Kidney (tissue), 14 donors: Measurements from ENCODE around the gene SH3RF1. TPM values are rescaled to one million over a fixed set of nuclear protein-coding genes. Genes with fewer than 3 reads are reported as not detected.

Experiments
- DNase-seq, 5 donors: peaks; one replicate each; pipeline ENCODE4 v3.0.0-alpha.2; 2013 to 2020
- FAIRE-seq: peaks from 2 replicates; lab custom pipeline; 2012; peaks lifted over from hg19 to GRCh38; lab: Jason Lieb, UNC
- H3K27ac ChIP-seq, 2 donors: one replicate each; pipeline ENCODE4 v1.7.0; 2013; ENCODE audit warnings: low read depth in 2 of 2, low read length in 2 of 2, inconsistent platforms in 1 of 2
- H3K27me3 ChIP-seq: one replicate; pipeline ENCODE4 v1.7.1; 2013; ENCODE audit warnings: low read length, inconsistent platforms; ENCODE audit not compliant: control insufficient read depth, insufficient read depth
- H3K36me3 ChIP-seq, 3 donors: one replicate each; pipeline versions ENCODE4 v1.7.0 to v1.7.1; 2013; ENCODE audit warnings: low read length in 3 of 3, control low read depth in 1 of 3, inconsistent platforms in 1 of 3; ENCODE audit not compliant: insufficient read depth in 3 of 3, control insufficient read depth in 2 of 3
- H3K4me1 ChIP-seq, 3 donors: one replicate each; pipeline versions ENCODE4 v1.7.0 to v1.7.1; 2013; ENCODE audit warnings: low read length in 3 of 3, inconsistent platforms in 1 of 3, low read depth in 1 of 3; ENCODE audit not compliant: control insufficient read depth in 2 of 3, insufficient read depth in 2 of 3
- H3K4me3 ChIP-seq, 3 donors: one replicate each; pipeline versions ENCODE4 v1.7.0 to v1.8.1; 2013; ENCODE audit warnings: low read length in 3 of 3, control low read depth in 1 of 3, inconsistent platforms in 1 of 3
- H3K9ac ChIP-seq, 3 donors: one replicate each; pipeline versions ENCODE4 v1.7.0 to v1.7.1; 2013; ENCODE audit warnings: low read length in 3 of 3, control low read depth in 1 of 3, inconsistent platforms in 1 of 3
- H3K9me3 ChIP-seq, 3 donors: one replicate each; pipeline versions ENCODE4 v1.7.0 to v1.7.1; 2013; ENCODE audit warnings: low read length in 3 of 3, control low read depth in 1 of 3, inconsistent platforms in 1 of 3; ENCODE audit not compliant: control insufficient read depth in 2 of 3, insufficient read depth in 1 of 3
- intact Hi-C: fragments of 100-400 bp; cut with DNase I; formaldehyde crosslinking; loops from one replicate; pipeline ENCODE4 v1.11.1; 2022
- polyA plus RNA-seq: library from polyadenylated mRNA; stranded (reverse); fragments of 350-450 nt; fragmentation: Illumina TruSeq; extraction: RNeasy Lipid Tissue Mini Kit (QIAGEN cat#74804); gene quantifications from one replicate; pipeline ENCODE4 v1.2.3, GENCODE V29; 2014; ENCODE audit warnings: low read depth, low replicate concordance; ENCODE audit not compliant: insufficient read depth
- total RNA-seq: library from RNA; stranded (reverse); fragmentation: NEBNext Ultra II Directional; extraction: Animal tissue kit (Norgen Biotek cat#: 25700); gene quantifications from one replicate; pipeline ENCODE4 v1.2.1, GENCODE V29; 2021
- TF ChIP-seq, protein P1 (sequence below): IDR thresholded peaks from 3 replicates; pipeline ENCODE4 v1.5.1; 2012; ENCODE audit warnings: mild to moderate bottlenecking, moderate library complexity, borderline replicate concordance; ENCODE audit not compliant: insufficient read depth; ENCODE audit errors: extremely low read depth
- donor health status: control.
- donor health status: control.
- donor health status: control.
- donor health status: control.
- donor health status: control.
- donor health status: DM: yes; HTN: yes; CAD: no.
- donor health status: Normal renal cell carcinoma (clear cell type).

SH3RF1 gene
- total and polyA plus RNA-seq, 2 donors from 2014 or later = 8.2 to 35.7 TPM

DNA sequence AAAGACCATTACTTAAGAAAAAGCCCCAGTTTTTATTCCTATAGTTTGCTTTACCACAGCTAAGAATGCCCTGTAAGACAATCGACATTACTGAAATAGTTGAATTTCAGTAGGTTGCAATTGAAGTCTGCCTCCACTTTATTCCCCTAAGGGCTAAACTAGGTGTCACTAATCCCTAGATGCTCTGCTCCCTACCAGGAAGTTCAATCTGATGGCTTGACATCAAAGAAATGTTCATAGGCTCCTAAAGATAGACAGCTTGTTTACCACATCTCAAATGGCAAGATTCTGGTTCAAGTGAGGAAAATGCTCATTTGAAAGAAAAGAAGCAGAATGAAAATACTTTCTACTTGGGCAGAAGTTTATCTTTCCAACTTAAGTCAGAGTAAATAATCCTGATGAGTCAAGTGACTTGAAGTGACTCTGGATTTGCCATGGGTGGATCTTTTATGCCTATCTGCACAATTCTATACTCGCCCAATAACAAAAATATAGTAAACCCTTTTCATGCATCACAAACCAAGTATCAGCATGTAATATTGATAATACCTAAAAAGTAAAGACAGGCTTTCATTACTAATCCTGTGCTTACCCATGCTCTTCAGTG lies 117.2 kb downstream of the SH3RF1 start:
- no peak overlapping the region for H3K27ac ChIP-seq
- TF ChIP-seq, protein P1, sequence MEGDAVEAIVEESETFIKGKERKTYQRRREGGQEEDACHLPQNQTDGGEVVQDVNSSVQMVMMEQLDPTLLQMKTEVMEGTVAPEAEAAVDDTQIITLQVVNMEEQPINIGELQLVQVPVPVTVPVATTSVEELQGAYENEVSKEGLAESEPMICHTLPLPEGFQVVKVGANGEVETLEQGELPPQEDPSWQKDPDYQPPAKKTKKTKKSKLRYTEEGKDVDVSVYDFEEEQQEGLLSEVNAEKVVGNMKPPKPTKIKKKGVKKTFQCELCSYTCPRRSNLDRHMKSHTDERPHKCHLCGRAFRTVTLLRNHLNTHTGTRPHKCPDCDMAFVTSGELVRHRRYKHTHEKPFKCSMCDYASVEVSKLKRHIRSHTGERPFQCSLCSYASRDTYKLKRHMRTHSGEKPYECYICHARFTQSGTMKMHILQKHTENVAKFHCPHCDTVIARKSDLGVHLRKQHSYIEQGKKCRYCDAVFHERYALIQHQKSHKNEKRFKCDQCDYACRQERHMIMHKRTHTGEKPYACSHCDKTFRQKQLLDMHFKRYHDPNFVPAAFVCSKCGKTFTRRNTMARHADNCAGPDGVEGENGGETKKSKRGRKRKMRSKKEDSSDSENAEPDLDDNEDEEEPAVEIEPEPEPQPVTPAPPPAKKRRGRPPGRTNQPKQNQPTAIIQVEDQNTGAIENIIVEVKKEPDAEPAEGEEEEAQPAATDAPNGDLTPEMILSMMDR = no peak
- no peaks in the 10 kb centered on the region for H3K27me3 ChIP-seq
- no peak overlapping the region for H3K4me3 ChIP-seq
- H3K4me1 ChIP-seq = peaks cover under 1 to 10% (median 2%) of the 10 kb centered on the region in 3 donors
- H3K9ac ChIP-seq = no peak overlapping the region
- H3K9me3 ChIP-seq = no peaks in the 10 kb centered on the region
- FAIRE-seq (no peak), DNase-seq (no peak)
- H3K36me3 ChIP-seq = peaks cover 2 to 24% (median 3%) of the 10 kb centered on the region in 3 donors
- intact Hi-C loops = no loop called here

DNA sequence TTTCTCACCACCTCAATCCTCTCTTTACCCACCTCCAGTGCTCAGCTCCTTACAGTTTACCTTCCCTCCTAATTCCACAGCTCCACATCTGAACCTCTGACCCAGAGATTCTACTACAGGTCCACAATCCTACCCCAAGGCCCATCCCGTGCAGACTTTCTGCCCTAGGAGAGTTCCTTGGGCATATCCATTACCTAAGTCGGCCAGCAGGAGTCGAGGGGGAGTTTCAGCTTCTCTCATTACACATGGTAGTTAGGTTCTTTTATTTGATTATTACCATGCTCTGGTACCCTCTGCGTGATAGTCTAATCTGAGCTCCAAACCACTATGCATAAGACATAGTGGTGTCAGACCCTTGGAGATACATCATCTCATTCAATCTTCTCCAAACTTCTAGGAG lies 117.9 kb downstream of the SH3RF1 start:
- Histone ChIP-seq H3K4me3 (no peak overlapping the region), H3K27ac (no peak overlapping the region)
- FAIRE-seq = no peak

DNA sequence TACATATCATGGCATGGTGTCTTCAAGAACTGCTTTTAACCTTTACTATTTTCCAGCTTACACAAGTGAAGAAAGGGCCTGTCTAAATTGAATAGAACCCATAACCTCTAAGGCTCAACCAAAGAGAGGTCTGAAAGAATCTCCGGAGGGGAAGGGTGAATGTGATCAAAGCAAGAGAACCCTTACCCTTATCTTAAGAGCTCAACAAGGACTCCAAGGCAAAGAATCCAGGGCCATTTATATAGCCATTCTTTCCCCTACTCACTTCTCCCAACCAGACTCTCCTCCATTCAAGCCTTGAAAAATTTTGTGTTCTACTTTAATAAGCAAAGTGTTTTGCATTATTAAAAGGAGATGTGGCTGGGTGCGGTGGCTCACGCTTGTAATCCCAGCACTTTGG lies 118.7 kb downstream of the SH3RF1 start:
- H3K9me3 ChIP-seq = no peaks in the 10 kb centered on the region
- no peak overlapping the region for H3K9ac ChIP-seq
- TF ChIP-seq, protein P1 = no peak
- DNase-seq = no peak
- FAIRE-seq = no peak
- H3K36me3 ChIP-seq = peaks cover 2 to 24% (median 4%) of the 10 kb centered on the region in 3 donors
- H3K4me3 ChIP-seq = no peak overlapping the region
- intact Hi-C loops = no loop called here
- H3K27me3 ChIP-seq = no peaks in the 10 kb centered on the region
- peaks cover 0 to 6% (median 2%) of the 10 kb centered on the region in 3 donors for H3K4me1 ChIP-seq
- H3K27ac ChIP-seq = no peak overlapping the region

More for the DNA sequence above, 117.9 kb downstream of the SH3RF1 start:
- Histone ChIP-seq H3K27me3 (no peaks in the 10 kb centered on the region), H3K9me3 (no peaks in the 10 kb centered on the region), H3K4me1 (peaks cover 0 to 7% (median 2%) of the 10 kb centered on the region in 3 donors), H3K9ac (no peak overlapping the region), H3K36me3 (peaks cover 2 to 24% (median 3%) of the 10 kb centered on the region in 3 donors)
- intact Hi-C loops = no loop called here
- TF ChIP-seq, protein P1 = no peak
- DNase-seq = no peak

DNA sequence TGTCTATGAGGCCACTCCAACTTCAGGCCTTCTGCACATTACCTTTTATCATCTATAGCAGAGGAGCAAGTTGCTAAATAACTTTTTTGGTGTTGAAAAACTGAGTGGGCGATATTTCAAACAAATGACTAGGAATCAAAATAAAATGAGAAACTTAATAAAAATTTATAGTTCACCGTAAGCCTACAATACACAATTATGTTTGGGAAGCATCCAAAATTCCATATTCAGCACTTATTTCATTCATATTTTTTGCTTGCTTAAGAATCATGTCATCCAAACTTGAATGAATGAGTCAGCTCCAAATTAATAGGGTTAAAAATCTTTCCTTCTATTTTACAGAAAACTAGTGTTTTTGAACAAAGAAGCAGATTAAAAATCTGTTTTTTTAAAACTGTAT lies 119.1 kb downstream of the SH3RF1 start:
- H3K9me3 ChIP-seq = no peaks in the 10 kb centered on the region
- H3K36me3 ChIP-seq = peaks cover 2 to 24% (median 4%) of the 10 kb centered on the region in 3 donors
- no peak for DNase-seq
- intact Hi-C loops = no loop called here
- TF ChIP-seq, protein P1 = no peak
- no peaks in the 10 kb centered on the region for H3K27me3 ChIP-seq
- no peak for FAIRE-seq
- H3K9ac ChIP-seq = no peak overlapping the region
- H3K4me1 ChIP-seq = peaks cover 0 to 5% (median 2%) of the 10 kb centered on the region in 3 donors
- H3K4me3 ChIP-seq = no peak overlapping the region
- no peak overlapping the region for H3K27ac ChIP-seq
